Hepatocyte (in vitro differentiated cells): ENCODE data around the gene CPB1. TPM values are rescaled to one million over a fixed set of nuclear protein-coding genes. Genes with fewer than 3 reads are reported as not detected.

ENCODE experiments used
- DNase-seq: peaks from one replicate; pipeline ENCODE4 v3.0.0-alpha.2; 2016; ENCODE audit warnings: low spot score
- H2AFZ ChIP-seq: fragments of 200-600 bp; sonication (generic); 2 replicates; pipeline ENCODE4 v1.6.0; 2016; ENCODE audit warnings: antibody characterized with exemption, mild to moderate bottlenecking
- H3K27ac ChIP-seq: fragments of 200-600 bp; sonication (generic); 2 replicates; pipeline ENCODE4 v1.5.1; 2016; ENCODE audit warnings: mild to moderate bottlenecking
- H3K27me3 ChIP-seq: fragments of 200-600 bp; sonication (generic); 2 replicates; pipeline ENCODE4 v1.6.1; 2016
- H3K36me3 ChIP-seq: fragments of 200-600 bp; sonication (generic); replicated peaks from 2 replicates; pipeline ENCODE4 v1.5.1; 2016; ENCODE audit warnings: low read depth; ENCODE audit not compliant: insufficient read depth
- H3K4me1 ChIP-seq: fragments of 200-600 bp; sonication (generic); 2 replicates; pipeline ENCODE4 v1.5.1; 2016; ENCODE audit warnings: mild to moderate bottlenecking, moderate library complexity; ENCODE audit not compliant: insufficient read depth
- H3K4me2 ChIP-seq: fragments of 200-600 bp; sonication (generic); 2 replicates; pipeline ENCODE4 v1.6.0; 2016
- H3K4me3 ChIP-seq: fragments of 200-600 bp; sonication (generic); 2 replicates; pipeline ENCODE4 v1.5.1; 2016; ENCODE audit warnings: mild to moderate bottlenecking
- H3K79me2 ChIP-seq: fragments of 200-600 bp; sonication (generic); 2 replicates; pipeline ENCODE4 v1.6.0; 2017; ENCODE audit warnings: mild to moderate bottlenecking
- H3K9me2 ChIP-seq: fragments of 200-600 bp; sonication (generic); replicated peaks from 2 replicates; pipeline ENCODE4 v1.6.0; 2017; ENCODE audit warnings: mild to moderate bottlenecking; ENCODE audit not compliant: insufficient read depth
- H3K9me3 ChIP-seq: fragments of 200-600 bp; sonication (generic); 2 replicates; pipeline ENCODE4 v1.5.1; 2016; ENCODE audit warnings: low read depth, mild to moderate bottlenecking
- H4K20me1 ChIP-seq: fragments of 200-600 bp; sonication (generic); 2 replicates; pipeline ENCODE4 v1.6.0; 2016; ENCODE audit warnings: mild to moderate bottlenecking; ENCODE audit not compliant: insufficient read depth, poor library complexity, severe bottlenecking
- EZH2 ChIP-seq: fragments of 200-600 bp; sonication (generic); IDR thresholded peaks from 2 replicates; pipeline ENCODE4 v1.6.1; 2016; ENCODE audit warnings: antibody characterized with exemption, mild to moderate bottlenecking, borderline replicate concordance
- EZH2phosphoT487 ChIP-seq: fragments of 200-600 bp; sonication (generic); IDR thresholded peaks from one replicate; pipeline ENCODE4 v1.6.1; 2018; ENCODE audit warnings: antibody characterized with exemption, mild to moderate bottlenecking, low read depth, moderate library complexity; ENCODE audit not compliant: unreplicated experiment, severe bottlenecking
- WGBS: methylation state at CpG from one replicate; pipeline ENCODE4 v1.1.6; 2016; ENCODE audit warnings: low lambda C conversion rate; ENCODE audit errors: missing lambda C conversion rate; 5-methylcytosine and 5-hydroxymethylcytosine counted together
- polyA plus RNA-seq: library from polyadenylated mRNA; unstranded; fragments of >200 nt; fragmentation: Nextera tagmentation; extraction: Ambion mirVana; gene quantifications from 2 replicates; pipeline ENCODE4 v1.2.1, GENCODE V29; 2016
- total RNA-seq: library from RNA; depleted of rRNA; stranded (reverse); fragments of >200 nt; gene quantifications from 2 replicates; pipeline ENCODE4 v1.2.3, GENCODE V29; 2014
- TF ChIP-seq, protein P1 (sequence below): fragments of 200-600 bp; sonication (generic); IDR thresholded peaks from 2 replicates; pipeline ENCODE4 v1.5.1; 2016; ENCODE audit warnings: antibody characterized with exemption, mild to moderate bottlenecking; ENCODE audit not compliant: poor library complexity

Gene CPB1
- total and polyA plus RNA-seq, 2 experiments from 2014 or later, result not detected

DNA sequence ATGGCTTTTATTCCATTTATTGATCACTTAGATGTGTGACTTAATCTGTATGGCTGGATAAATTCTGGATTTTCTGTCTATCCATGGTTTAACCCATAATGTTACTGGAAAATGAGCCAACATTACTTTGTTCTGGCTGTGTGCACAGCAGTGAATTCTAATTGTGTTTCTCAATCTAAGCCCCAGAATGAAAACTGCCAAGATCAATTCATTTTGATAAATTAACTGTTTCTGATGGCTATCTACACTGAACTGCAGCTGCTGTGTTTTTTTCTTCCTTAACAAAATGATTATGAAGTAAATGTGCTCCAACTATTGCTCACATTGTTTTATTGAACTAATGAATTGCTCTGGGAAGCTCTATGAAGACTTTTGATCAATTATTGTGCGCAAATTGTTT is 35.7 kb upstream of the CPB1 start:
- H3K9me2 ChIP-seq, result no peaks in the 10 kb centered on the region
- H3K27me3 ChIP-seq, result no peaks in the 10 kb centered on the region
- TF ChIP-seq EZH2phosphoT487, result no peak
- TF ChIP-seq, protein P1, sequence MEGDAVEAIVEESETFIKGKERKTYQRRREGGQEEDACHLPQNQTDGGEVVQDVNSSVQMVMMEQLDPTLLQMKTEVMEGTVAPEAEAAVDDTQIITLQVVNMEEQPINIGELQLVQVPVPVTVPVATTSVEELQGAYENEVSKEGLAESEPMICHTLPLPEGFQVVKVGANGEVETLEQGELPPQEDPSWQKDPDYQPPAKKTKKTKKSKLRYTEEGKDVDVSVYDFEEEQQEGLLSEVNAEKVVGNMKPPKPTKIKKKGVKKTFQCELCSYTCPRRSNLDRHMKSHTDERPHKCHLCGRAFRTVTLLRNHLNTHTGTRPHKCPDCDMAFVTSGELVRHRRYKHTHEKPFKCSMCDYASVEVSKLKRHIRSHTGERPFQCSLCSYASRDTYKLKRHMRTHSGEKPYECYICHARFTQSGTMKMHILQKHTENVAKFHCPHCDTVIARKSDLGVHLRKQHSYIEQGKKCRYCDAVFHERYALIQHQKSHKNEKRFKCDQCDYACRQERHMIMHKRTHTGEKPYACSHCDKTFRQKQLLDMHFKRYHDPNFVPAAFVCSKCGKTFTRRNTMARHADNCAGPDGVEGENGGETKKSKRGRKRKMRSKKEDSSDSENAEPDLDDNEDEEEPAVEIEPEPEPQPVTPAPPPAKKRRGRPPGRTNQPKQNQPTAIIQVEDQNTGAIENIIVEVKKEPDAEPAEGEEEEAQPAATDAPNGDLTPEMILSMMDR, result no peak
- no peak for TF ChIP-seq EZH2
- no peaks in the 10 kb centered on the region for H4K20me1 ChIP-seq
- no peak overlapping the region for H3K4me2 ChIP-seq
- no peak for DNase-seq
- 100% methylated on average over 1 of the region's 1 CpG for WGBS
- no peaks in the 10 kb centered on the region for H3K36me3 ChIP-seq
- H3K4me1 ChIP-seq, result no peaks in the 10 kb centered on the region
- no peak overlapping the region for H2AFZ ChIP-seq
- H3K4me3 ChIP-seq, result no peak overlapping the region
- no peaks in the 10 kb centered on the region for H3K9me3 ChIP-seq
- no peak overlapping the region for H3K27ac ChIP-seq
- H3K79me2 ChIP-seq, result no peaks in the 10 kb centered on the region

DNA sequence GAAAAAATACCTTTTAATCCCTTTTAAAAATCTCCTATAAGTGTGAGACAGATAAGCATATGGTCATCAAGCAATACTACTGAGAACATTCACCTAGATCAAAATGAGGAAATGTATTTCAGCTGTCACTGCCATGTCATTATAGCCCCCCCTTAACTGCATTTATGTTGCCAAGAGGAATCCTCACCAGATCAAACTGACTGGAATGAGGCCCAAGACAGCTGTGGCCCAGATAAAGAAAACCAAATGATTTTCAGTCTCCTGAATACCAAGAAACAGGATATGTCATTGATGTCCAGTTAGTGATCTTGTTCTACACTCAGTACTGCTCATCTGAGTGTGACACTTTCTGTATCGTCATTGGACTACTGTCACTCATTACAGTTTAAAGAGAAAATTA is 35.1 kb upstream of the CPB1 start:
- Histone ChIP-seq H3K9me3 (no peaks in the 10 kb centered on the region), H3K27ac (no peak overlapping the region), H3K79me2 (no peaks in the 10 kb centered on the region), H2AFZ (no peak overlapping the region), H4K20me1 (no peaks in the 10 kb centered on the region), H3K27me3 (no peaks in the 10 kb centered on the region), H3K4me3 (no peak overlapping the region), H3K4me1 (no peaks in the 10 kb centered on the region), H3K9me2 (no peaks in the 10 kb centered on the region), H3K4me2 (no peak overlapping the region), H3K36me3 (no peaks in the 10 kb centered on the region)
- TF ChIP-seq EZH2 (no peak), EZH2phosphoT487 (no peak)
- TF ChIP-seq, protein P1, result no peak
- DNase-seq, result no peak
- WGBS, result 96% methylated on average over 1 of the region's 1 CpG

DNA sequence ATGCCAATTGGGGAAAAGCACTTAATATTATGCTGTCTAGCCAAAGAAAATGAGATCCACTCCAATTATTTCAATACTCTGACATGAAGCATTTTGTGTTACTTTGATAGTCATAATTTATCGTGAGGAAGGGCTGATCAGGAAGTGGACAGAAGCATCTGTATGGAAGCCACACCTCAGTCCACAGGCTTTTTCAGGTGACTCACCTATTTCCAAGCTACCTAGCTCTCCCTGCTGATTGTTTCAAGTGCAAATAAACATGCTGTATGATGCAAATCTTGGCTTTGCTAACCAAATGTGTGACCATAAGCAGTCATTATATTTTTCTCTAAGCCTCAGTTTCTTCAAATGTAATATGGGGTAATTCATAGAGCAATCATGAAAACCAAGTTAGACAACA is 30.8 kb upstream of the CPB1 start:
- H3K27me3 ChIP-seq, result no peaks in the 10 kb centered on the region
- H3K4me3 ChIP-seq, result no peak overlapping the region
- H3K79me2 ChIP-seq, result no peaks in the 10 kb centered on the region
- 48% methylated on average over 1 of the region's 1 CpG for WGBS
- DNase-seq, result peak; percentile 26
- no peak overlapping the region for H2AFZ ChIP-seq
- no peak overlapping the region for H3K4me2 ChIP-seq
- TF ChIP-seq EZH2phosphoT487 (no peak), EZH2 (no peak)
- TF ChIP-seq, protein P1, result no peak
- H3K9me2 ChIP-seq, result no peaks in the 10 kb centered on the region
- H3K4me1 ChIP-seq, result no peaks in the 10 kb centered on the region
- H3K27ac ChIP-seq, result no peak overlapping the region
- H4K20me1 ChIP-seq, result no peaks in the 10 kb centered on the region
- no peaks in the 10 kb centered on the region for H3K36me3 ChIP-seq
- no peaks in the 10 kb centered on the region for H3K9me3 ChIP-seq

DNA sequence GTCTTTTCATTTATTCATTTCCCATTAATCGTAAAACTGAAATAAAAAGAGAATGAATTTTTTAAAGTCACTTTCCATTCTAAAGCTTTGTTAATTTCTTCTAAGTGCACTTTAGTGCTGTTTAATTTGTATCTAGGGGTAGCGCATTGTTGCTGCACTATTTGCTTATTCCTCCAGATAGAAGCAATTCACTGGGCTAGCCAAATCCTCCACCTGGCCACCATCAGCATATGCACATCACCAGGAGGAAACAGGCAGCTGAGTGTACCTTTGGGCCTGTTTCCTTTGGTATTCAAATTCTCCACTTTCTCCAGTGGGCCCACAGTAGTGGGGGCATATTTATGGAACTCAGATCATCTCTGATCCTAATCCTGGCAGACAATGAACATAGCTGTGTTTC is 29.8 kb upstream of the CPB1 start:
- no peaks in the 10 kb centered on the region for H3K36me3 ChIP-seq
- H3K27ac ChIP-seq, result no peak overlapping the region
- 90% methylated on average over 2 of the region's 2 CpGs for WGBS
- H3K27me3 ChIP-seq, result no peaks in the 10 kb centered on the region
- no peak overlapping the region for H3K4me3 ChIP-seq
- no peaks in the 10 kb centered on the region for H3K79me2 ChIP-seq
- H3K4me2 ChIP-seq, result no peak overlapping the region
- no peak overlapping the region for H2AFZ ChIP-seq
- TF ChIP-seq EZH2, result no peak
- no peak for TF ChIP-seq EZH2phosphoT487
- TF ChIP-seq, protein P1, result no peak
- no peaks in the 10 kb centered on the region for H4K20me1 ChIP-seq
- DNase-seq, result no peak
- no peaks in the 10 kb centered on the region for H3K9me2 ChIP-seq
- no peaks in the 10 kb centered on the region for H3K4me1 ChIP-seq
- no peaks in the 10 kb centered on the region for H3K9me3 ChIP-seq
